NCI-H1694 treated with DMSO at 0.1 percent for 48 hours (cell line): ENCODE results near the gene SDK2.

Experiments
- DNase-seq: peaks from one replicate; lab custom pipeline; 2025; lab: John Stamatoyannopoulos, UW

The SDK2 gene

GRCh38 chr17:73610331-73610911 is 33.8 kb downstream of the SDK2 start:
- DNase-seq = no peak

GRCh38 chr17:73609758-73610157 is 34.5 kb downstream of the SDK2 start:
- DNase-seq = no peak

- no peak for DNase-seq
These were observed 35.2 kb downstream of the SDK2 start for GRCh38 chr17:73609060-73609459.

DNA sequence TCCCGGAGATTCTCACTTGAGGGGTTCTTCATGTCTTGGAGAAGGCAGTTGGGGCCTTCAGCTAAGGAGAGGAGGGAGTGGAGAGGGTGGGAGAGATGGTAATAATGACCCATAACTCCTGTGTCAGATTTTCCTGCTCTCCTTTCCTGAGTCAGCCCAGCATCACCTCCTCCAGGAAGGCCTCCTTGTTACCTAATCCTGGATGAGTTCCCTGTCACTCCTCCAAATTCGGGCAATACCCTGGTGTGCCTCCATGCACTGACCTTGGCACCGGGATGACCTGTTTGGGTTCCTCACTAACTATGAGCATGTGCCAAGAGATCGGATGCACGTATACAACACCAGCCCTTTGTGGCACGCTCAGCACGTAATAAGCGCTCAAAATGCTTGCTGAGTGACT is 38.8 kb downstream of the SDK2 start:
- DNase-seq = no peak

- no peak for DNase-seq
These were observed 39.8 kb downstream of the SDK2 start for GRCh38 chr17:73604476-73604875.

GRCh38 chr17:73603971-73604370 is 40.3 kb downstream of the SDK2 start:
- no peak for DNase-seq

- no peak for DNase-seq
These were observed 44.0 kb downstream of the SDK2 start for GRCh38 chr17:73600103-73600871.

DNA sequence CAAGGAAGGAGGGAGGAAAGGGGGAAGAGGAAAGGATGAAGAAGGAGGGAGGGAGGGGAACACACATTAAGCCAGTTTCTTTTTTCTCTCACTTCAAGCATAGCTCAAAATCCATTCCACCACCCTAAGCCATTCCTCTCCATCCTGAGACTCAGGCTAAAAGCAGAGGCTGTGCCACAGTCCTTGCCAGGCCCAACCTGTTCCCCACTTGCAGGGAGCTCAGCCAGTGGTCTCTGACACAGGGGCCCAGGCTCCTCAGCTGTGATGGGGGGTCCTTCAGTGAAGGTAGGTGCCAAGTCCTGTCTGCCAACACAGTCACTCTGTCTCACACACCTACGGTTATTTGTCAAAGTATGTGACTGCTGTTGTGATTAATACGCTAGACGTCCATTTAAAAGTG is 44.6 kb downstream of the SDK2 start:
- DNase-seq = no peak

DNA sequence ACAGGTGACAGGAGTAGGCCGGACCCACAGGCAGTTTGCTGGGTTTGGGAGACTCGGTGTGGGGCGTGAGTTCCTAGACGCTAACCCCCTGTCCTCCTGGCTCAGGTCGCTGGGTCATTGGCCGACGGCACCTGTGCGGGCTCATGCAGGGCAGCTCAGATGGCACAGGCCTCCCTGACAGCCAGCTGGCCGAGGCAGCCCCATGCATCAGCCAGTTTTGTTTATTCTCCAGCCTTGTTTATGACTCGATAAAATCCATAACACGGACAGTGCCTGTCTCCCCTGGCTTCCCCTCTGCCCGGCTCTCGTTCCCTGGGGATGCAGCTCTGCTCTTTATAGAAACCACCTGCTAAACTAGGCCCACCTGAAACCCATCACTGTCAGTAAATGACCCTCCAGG is 46.0 kb downstream of the SDK2 start:
- no peak for DNase-seq

GRCh38 chr17:73595931-73596330 is 48.3 kb downstream of the SDK2 start:
- DNase-seq = no peak

GRCh38 chr17:73595479-73595878 is 48.8 kb downstream of the SDK2 start:
- DNase-seq = peak; percentile 8

GRCh38 chr17:73595068-73595467 is 49.2 kb downstream of the SDK2 start:
- no peak for DNase-seq

- DNase-seq = no peak
These were observed 49.6 kb downstream of the SDK2 start for GRCh38 chr17:73594598-73594997.

- DNase-seq = no peak
These were observed 50.2 kb downstream of the SDK2 start for GRCh38 chr17:73594025-73594424.

- DNase-seq = no peak
These were observed 50.8 kb downstream of the SDK2 start for GRCh38 chr17:73593249-73593965.

DNA sequence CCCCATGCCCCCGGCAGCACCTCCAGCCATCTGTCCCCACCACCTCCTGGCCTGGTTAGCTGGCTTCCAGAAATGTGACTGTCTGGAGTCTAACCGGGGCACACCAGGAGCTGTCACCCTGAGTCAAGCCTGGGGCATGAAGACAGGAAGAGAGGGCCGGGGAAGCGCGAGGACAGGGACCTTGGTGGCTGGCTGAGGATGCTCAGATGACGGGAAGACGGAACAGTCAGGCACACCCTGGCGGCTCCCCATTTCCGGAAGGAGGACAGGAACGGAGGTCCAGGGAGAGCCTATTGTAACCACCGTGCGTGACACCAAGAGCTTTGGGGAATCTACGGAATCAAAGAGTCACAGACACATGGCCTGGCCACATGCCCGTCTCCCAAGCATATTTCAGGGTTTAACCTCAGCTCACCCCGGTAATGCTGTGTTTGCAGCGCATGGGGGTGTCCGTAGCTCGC is 51.7 kb downstream of the SDK2 start:
- DNase-seq = no peak

DNA sequence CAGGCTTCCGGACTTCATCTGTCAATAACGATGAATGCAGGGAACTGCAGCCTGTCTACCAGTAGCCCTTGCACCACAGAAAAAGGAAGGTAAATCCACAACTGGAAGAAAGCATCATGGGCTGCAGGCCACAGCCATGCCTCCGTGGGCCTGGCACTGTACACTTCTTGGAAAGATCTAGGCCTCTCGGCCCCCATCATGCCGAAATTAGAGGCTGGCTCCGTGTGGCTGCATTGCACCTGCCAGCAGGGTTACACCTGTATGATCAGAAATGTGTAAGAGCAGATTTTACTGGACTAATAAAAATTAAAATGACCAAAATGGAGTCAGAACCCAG is 52.2 kb downstream of the SDK2 start:
- DNase-seq = no peak

- no peak for DNase-seq
These were observed 52.8 kb downstream of the SDK2 start for GRCh38 chr17:73591296-73592078.

DNA sequence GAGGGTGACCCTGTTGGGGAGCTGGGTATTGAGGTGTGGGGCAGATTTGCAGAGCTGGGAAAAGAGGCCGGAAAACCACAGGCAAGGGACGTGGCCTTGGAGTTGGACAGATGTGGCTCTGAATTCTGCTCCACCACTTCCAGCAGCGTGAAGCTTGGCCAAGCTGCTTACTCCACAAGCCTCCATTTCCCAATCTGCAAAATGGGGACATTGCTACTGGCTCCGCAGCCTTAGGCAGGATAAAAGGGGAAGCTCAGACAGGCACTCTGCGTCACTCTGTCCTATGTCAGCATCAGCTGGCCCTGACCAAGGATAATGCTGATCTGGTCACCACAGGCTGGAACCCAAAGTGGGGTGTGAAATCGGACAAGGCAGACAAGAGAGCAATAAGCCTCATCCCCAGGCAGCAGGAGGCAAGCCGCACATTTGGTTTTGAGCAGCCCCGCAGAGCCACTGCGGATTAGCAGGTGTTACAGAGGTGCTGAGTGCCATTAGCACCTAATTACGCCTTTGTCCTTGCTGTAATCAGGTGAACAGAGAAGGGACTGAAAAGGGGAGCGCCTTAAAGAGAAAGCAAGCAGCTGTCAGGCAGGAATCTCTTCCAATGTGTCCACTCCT is 54.8 kb downstream of the SDK2 start:
- DNase-seq = no peak

- peak; percentile 53 for DNase-seq
These were observed 55.4 kb downstream of the SDK2 start for GRCh38 chr17:73588891-73589290.

DNA sequence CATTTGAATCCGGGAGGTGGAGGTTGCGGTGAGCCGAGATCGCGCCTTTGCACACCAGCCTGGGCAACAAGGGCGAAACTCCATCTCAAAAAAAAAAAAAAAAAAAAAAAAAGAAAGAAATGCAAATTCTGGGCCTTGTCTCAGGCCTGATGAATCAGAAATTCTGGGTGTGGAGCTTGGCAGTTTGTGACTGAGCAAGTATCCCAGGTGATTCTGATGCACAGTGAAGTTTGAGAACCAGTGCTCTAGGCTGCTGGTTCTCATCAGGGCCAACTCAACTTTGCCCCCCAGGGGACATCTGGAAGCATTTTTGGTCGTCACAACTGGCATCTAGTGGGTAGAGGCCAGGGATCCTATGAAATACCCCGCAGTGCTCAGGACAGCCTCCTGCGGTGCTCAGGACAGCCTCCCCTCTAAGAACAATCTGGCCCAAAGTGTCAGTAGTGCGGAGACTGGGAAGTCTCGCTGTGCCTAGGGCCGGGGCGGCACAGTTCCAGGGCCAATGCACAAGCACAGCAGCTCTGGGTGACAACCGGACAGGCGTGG is 55.9 kb downstream of the SDK2 start:
- DNase-seq = no peak
